ENCODE results near the gene CNTFR. TPM values are rescaled to one million over a fixed set of nuclear protein-coding genes. Genes with fewer than 3 reads are reported as not detected.

The CNTFR gene
- total and polyA plus RNA-seq, 2 donors (not counting 1 experiment from before 2014, with no cell fraction given), result not detected

- TF ChIP-seq CTCF (IDR thresholded peaks at IDR 0.05), result peak; percentile 26
- no peak for TF ChIP-seq EZH2 (IDR thresholded peaks at IDR 0.05; ENCODE audit: borderline replicate concordance, insufficient read depth, low read depth, low read length, poor library complexity, severe bottlenecking)
- ChIA-PET POLR2A (no interaction called here), CTCF (interaction anchor here (0.6 to 2.7 kb wide), 21 partner anchors 8 to 969 kb away, joined by 3 to 30 read pairs (median 5); no protein-coding TSS in a partner anchor)
- Histone ChIP-seq H3K27me3 (replicated peaks in 1 of 4; ENCODE audit: control extremely low read depth in 1 of 4, control insufficient read depth in 3 of 4, insufficient read depth in 4 of 4, low read length in 3 of 4) (peaks cover 0 to 82% (median 53%) of the 10 kb centered on the region in 4 experiments), H3K4me1 (ENCODE audit: control insufficient read depth in 2 of 2, insufficient read depth in 2 of 2, low read length in 2 of 2) (peaks cover 40 to 49% of the 10 kb centered on the region in 2 donors), H3K4me3 (ENCODE audit: control extremely low read depth in 1 of 5, extremely low read depth in 1 of 5, insufficient read depth in 1 of 5, low read depth in 2 of 5, low read length in 4 of 5) (peak overlapping the region in 3 of 5 experiments; percentile 48 to 73 (median 60)), H2AFZ (ENCODE audit: insufficient read depth, low read depth, low read length, poor library complexity, severe bottlenecking) (peak overlapping the region; percentile 77), H3K36me3 (replicated peaks in 1 of 2; ENCODE audit: control extremely low read depth in 1 of 2, control insufficient read depth in 1 of 2, extremely low read depth in 1 of 2, insufficient read depth in 2 of 2, low read length in 1 of 2) (no peaks in the 10 kb centered on the region), H3K9me3 (ENCODE audit: control extremely low read depth in 1 of 3, control insufficient read depth in 2 of 3, insufficient read depth in 1 of 3, low read length in 2 of 3) (peaks cover 0 to 26% (median 0%) of the 10 kb centered on the region in 3 donors), H4K20me1 (ENCODE audit: control insufficient read depth, insufficient read depth, low read length, poor library complexity, severe bottlenecking) (no peaks in the 10 kb centered on the region), H3K27ac (ENCODE audit: low read length in 2 of 2) (no peak overlapping the region), H3K79me2 (ENCODE audit: control insufficient read depth, insufficient read depth, low read length) (no peaks in the 10 kb centered on the region), H3K9ac (ENCODE audit: low read length) (peak overlapping the region; percentile 79), H3K4me2 (replicated peaks; ENCODE audit: low read depth, low read length, poor library complexity, severe bottlenecking) (peak overlapping the region; percentile 99)
- WGBS (ENCODE audit: insufficient coverage), result 13% methylated on average over 11 of the region's 16 CpGs
- Mint-ChIP-seq H3K4me1 (peaks cover 37% of the 10 kb centered on the region), H3K27me3 (peaks cover 71% of the 10 kb centered on the region), H3K9me3 (ENCODE audit: insufficient read depth) (no peaks in the 10 kb centered on the region), H3K27ac (no peak overlapping the region), H3K4me3 (peak overlapping the region; percentile 81)
- intact Hi-C loops (cut with micrococcal nuclease), result loop anchor here (1.0 to 10.0 kb wide), 5 partner anchors 44 to 967 kb away; no protein-coding TSS in a partner anchor
- DNase-seq, result peak; percentile 45
- ATAC-seq (ENCODE audit: low read depth), result no peak
Measured at GRCh38 chr9:34591917-34592866, 2.7 kb upstream of the CNTFR start.

Measured in B cell (primary cell).